Ishikawa (cell line): ENCODE measurements around the gene CUL4A.

Experiments used
- CEBPB ChIP-seq: IDR thresholded peaks from 2 replicates; pipeline ENCODE4 v1.6.1; 2012
- CREB1 ChIP-seq: IDR thresholded peaks from 2 replicates; pipeline ENCODE4 v1.6.1; 2012; ENCODE audit warnings: low read depth
- EGR1 ChIP-seq: IDR thresholded peaks from 2 replicates; pipeline ENCODE4 v1.6.1; 2012
- EP300 ChIP-seq: IDR thresholded peaks from 2 replicates; pipeline ENCODE4 v1.6.1; 2012; ENCODE audit warnings: borderline replicate concordance
- FOXM1 ChIP-seq: IDR thresholded peaks from 2 replicates; pipeline ENCODE4 v1.6.1; 2012; ENCODE audit warnings: low read depth, borderline replicate concordance
- NFIC ChIP-seq: IDR thresholded peaks from 2 replicates; pipeline ENCODE4 v1.6.1; 2012
- RAD21 ChIP-seq: IDR thresholded peaks from 2 replicates; pipeline ENCODE4 v1.6.1; 2012; ENCODE audit warnings: low read depth
- TAF1 ChIP-seq: IDR thresholded peaks from 2 replicates; pipeline ENCODE4 v1.6.1; 2012; ENCODE audit warnings: low read depth, mild to moderate bottlenecking
- TCF12 ChIP-seq: IDR thresholded peaks from 2 replicates; pipeline ENCODE4 v1.6.1; 2012; ENCODE audit warnings: low read depth
- TEAD4 ChIP-seq: IDR thresholded peaks from 2 replicates; pipeline ENCODE4 v1.6.1; 2012
- YY1 ChIP-seq: IDR thresholded peaks from 2 replicates; pipeline ENCODE4 v1.6.1; 2012; ENCODE audit warnings: low read depth
- ZBTB7A ChIP-seq: IDR thresholded peaks from 2 replicates; pipeline ENCODE4 v1.6.1; 2012; ENCODE audit warnings: low read depth
- TF ChIP-seq, protein P1 (sequence below): IDR thresholded peaks from 2 replicates; pipeline ENCODE4 v1.6.1; 2012
- TF ChIP-seq, protein P2 (sequence below): IDR thresholded peaks from 2 replicates; pipeline ENCODE4 v1.6.1; 2012
- TF ChIP-seq, protein P3 (sequence below): IDR thresholded peaks from 2 replicates; pipeline ENCODE4 v1.6.1; 2012; ENCODE audit warnings: low read depth, mild to moderate bottlenecking

CUL4A gene

DNA sequence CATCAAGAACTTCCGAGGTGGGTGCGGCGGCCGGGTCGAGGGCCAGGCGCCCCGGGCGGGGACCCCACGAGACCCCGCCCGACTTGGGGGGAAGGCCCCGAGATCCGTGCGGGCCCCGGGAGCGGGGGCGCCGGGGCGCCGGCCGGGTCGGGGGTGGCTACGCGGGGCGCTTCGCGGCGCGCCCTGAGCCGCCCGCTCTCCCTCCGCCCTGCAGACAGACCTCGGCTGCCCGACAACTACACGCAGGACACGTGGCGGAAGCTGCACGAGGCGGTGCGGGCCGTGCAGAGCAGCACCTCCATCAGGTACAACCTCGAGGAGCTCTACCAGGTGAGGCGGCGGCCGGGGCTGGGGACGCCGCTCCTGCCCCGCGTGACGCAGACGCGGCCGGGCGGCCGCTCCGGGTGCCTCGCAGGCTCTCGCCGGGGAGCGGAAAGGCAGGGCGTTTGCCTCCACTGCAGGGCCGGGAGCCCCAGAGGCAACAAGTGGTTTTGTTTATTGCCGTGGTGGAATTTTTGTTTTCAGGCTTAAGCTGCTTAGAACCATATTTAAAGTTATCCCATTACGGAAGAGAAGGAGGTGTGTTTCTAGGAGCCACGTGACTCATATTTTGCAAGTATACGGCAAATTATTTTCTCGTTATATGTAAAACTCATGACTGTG, 477 bp downstream of the CUL4A start:
- TF ChIP-seq, protein P1, sequence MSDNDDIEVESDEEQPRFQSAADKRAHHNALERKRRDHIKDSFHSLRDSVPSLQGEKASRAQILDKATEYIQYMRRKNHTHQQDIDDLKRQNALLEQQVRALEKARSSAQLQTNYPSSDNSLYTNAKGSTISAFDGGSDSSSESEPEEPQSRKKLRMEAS, result peak; percentile 100
- TF ChIP-seq NFIC, result no peak
- 0 out of 2 replicates have a peak, but pooled peaks have one; percentile 21 for TF ChIP-seq TEAD4
- no peak for TF ChIP-seq RAD21
- TF ChIP-seq CEBPB, result no peak
- TF ChIP-seq EGR1, result no peak
- TF ChIP-seq FOXM1, result no peak
- TF ChIP-seq TCF12, result 0 out of 2 replicates have a peak, but pooled peaks have one; percentile 37
- TF ChIP-seq, protein P2, sequence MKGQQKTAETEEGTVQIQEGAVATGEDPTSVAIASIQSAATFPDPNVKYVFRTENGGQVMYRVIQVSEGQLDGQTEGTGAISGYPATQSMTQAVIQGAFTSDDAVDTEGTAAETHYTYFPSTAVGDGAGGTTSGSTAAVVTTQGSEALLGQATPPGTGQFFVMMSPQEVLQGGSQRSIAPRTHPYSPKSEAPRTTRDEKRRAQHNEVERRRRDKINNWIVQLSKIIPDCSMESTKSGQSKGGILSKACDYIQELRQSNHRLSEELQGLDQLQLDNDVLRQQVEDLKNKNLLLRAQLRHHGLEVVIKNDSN, result peak; percentile 85
- no peak for TF ChIP-seq ZBTB7A
- TF ChIP-seq EP300, result no peak
- TF ChIP-seq TAF1, result peak; percentile 15; the same call in 1 of the 2 replicates
- TF ChIP-seq YY1, result peak; percentile 33; the same call in 1 of the 2 replicates
- TF ChIP-seq, protein P3, sequence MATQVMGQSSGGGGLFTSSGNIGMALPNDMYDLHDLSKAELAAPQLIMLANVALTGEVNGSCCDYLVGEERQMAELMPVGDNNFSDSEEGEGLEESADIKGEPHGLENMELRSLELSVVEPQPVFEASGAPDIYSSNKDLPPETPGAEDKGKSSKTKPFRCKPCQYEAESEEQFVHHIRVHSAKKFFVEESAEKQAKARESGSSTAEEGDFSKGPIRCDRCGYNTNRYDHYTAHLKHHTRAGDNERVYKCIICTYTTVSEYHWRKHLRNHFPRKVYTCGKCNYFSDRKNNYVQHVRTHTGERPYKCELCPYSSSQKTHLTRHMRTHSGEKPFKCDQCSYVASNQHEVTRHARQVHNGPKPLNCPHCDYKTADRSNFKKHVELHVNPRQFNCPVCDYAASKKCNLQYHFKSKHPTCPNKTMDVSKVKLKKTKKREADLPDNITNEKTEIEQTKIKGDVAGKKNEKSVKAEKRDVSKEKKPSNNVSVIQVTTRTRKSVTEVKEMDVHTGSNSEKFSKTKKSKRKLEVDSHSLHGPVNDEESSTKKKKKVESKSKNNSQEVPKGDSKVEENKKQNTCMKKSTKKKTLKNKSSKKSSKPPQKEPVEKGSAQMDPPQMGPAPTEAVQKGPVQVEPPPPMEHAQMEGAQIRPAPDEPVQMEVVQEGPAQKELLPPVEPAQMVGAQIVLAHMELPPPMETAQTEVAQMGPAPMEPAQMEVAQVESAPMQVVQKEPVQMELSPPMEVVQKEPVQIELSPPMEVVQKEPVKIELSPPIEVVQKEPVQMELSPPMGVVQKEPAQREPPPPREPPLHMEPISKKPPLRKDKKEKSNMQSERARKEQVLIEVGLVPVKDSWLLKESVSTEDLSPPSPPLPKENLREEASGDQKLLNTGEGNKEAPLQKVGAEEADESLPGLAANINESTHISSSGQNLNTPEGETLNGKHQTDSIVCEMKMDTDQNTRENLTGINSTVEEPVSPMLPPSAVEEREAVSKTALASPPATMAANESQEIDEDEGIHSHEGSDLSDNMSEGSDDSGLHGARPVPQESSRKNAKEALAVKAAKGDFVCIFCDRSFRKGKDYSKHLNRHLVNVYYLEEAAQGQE, result no peak
- TF ChIP-seq CREB1, result no peak

DNA sequence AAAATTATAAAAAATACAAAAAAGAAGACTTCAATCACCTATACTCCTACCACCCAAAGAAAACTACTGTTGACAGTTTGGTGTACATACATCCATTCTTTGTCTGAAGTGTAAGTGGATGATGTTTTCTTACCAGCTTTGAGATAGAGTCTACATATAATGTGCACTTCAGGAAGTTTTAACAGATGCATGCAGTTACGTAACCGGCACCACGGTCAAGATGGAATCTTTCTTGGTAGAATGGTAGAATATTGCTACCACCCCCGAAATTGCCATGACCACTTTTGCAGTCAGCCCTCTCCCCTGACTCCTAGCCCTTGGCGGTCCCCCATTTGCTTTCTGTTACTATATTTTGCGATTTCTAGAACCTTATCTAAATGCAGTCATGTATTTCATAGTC, 1.4 kb downstream of the CUL4A start:
- TF ChIP-seq CEBPB (no peak), NFIC (no peak), EGR1 (no peak), RAD21 (no peak), EP300 (no peak), TCF12 (no peak), CREB1 (no peak)
- TF ChIP-seq, protein P2, result no peak
- TF ChIP-seq, protein P3, result no peak

DNA sequence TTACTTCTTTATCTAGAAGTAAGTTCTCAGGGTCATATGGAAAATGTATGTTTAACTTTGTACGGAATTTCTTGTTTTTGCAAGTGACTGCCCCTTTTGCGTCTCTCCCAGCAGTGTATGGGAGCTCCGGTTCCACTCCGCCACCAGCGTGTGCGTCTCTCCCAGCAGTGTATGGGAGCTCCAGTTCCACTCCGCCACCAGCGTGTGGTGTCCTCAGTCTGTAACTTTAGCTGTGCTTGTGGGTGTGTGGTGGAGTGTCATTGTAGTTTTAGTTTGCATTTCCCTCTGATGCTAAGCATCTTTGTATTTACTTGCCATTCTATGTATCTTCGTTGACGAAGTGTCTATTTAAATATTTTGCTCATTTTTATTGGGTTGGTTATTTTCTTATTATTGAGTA, 2.4 kb downstream of the CUL4A start:
- no peak for TF ChIP-seq CREB1
- TF ChIP-seq EGR1, result no peak
- TF ChIP-seq, protein P2, result no peak
- no peak for TF ChIP-seq EP300
- TF ChIP-seq FOXM1, result no peak
- no peak for TF ChIP-seq TCF12
- TF ChIP-seq TEAD4, result no peak
- TF ChIP-seq YY1, result no peak
- TF ChIP-seq TAF1, result no peak
- TF ChIP-seq, protein P3, result no peak
- no peak for TF ChIP-seq ZBTB7A
- no peak for TF ChIP-seq NFIC
- TF ChIP-seq, protein P1, result no peak
- TF ChIP-seq RAD21, result no peak
- TF ChIP-seq CEBPB, result no peak
